HG02981 (cell line): ENCODE data around the gene CCDC152.
"Not testable (repeated sequence)": the region's sequence is repeated elsewhere in the genome, so short reads cannot be mapped to it uniquely, and the experiment has no call there.

ENCODE experiments used
- ATAC-seq: cut with Tn5 transposase; IDR thresholded peaks from one replicate; pipeline ENCODE4 v1.9.1; 2021; ENCODE audit warnings: mild to moderate bottlenecking, moderate library complexity; ENCODE audit not compliant: unreplicated experiment

Gene CCDC152

GRCh38 chr5:42756606-42757601 is at the start of gene CCDC152:
Gene CCDC152 (plus strand): TSS chr5:42756818. CDS start chr5:42759122, 2,304 bp downstream.
- peak; percentile 87 for ATAC-seq

GRCh38 chr5:42715785-42716184 is 40.8 kb upstream of the CCDC152 start:
- no peak for ATAC-seq

GRCh38 chr5:42718591-42718990 is 38.0 kb upstream of the CCDC152 start:
- ATAC-seq = peak; percentile 96

GRCh38 chr5:42719034-42719433 is 37.6 kb upstream of the CCDC152 start:
- no peak for ATAC-seq

GRCh38 chr5:42720251-42720650 is 36.4 kb upstream of the CCDC152 start:
- ATAC-seq = no peak

- ATAC-seq = no peak
These were observed 35.1 kb upstream of the CCDC152 start for GRCh38 chr5:42721484-42721883.

GRCh38 chr5:42734531-42735058 is 22.0 kb upstream of the CCDC152 start:
- ATAC-seq = not testable (repeated sequence)

- ATAC-seq = no peak
These were observed 15.7 kb upstream of the CCDC152 start for GRCh38 chr5:42740920-42741319.

GRCh38 chr5:42745426-42745825 is 11.2 kb upstream of the CCDC152 start:
- no peak for ATAC-seq

- no peak for ATAC-seq
These were observed 10.8 kb upstream of the CCDC152 start for GRCh38 chr5:42745856-42746255.

- no peak for ATAC-seq
These were observed 7.6 kb upstream of the CCDC152 start for GRCh38 chr5:42749020-42749419.

GRCh38 chr5:42750507-42750906 is 6.1 kb upstream of the CCDC152 start:
- no peak for ATAC-seq

GRCh38 chr5:42751044-42751443 is 5.6 kb upstream of the CCDC152 start:
- ATAC-seq = no peak

- ATAC-seq = no peak
These were observed 3.5 kb upstream of the CCDC152 start for GRCh38 chr5:42753099-42753498.

GRCh38 chr5:42759456-42759855 is 2.8 kb downstream of the CCDC152 start:
- no peak for ATAC-seq

GRCh38 chr5:42760426-42760825 is 3.8 kb downstream of the CCDC152 start:
- ATAC-seq = no peak

GRCh38 chr5:42761791-42762190 is 5.2 kb downstream of the CCDC152 start:
- ATAC-seq = no peak

- no peak for ATAC-seq
These were observed 11.0 kb downstream of the CCDC152 start for GRCh38 chr5:42767491-42768105.

- no peak for ATAC-seq
These were observed 11.5 kb downstream of the CCDC152 start for GRCh38 chr5:42768106-42768504.

- no peak for ATAC-seq
These were observed 13.4 kb downstream of the CCDC152 start for GRCh38 chr5:42770003-42770402.

GRCh38 chr5:42772265-42772993 is 15.8 kb downstream of the CCDC152 start:
- no peak for ATAC-seq
